ENCODE measurements around the gene LRRIQ3. TPM values are rescaled to one million over a fixed set of nuclear protein-coding genes. Genes with fewer than 3 reads are reported as not detected.

Gene LRRIQ3
- total RNA-seq, 2 donors from 2014 or later: 0.26 TPM; not detected in 1

- ATAC-seq (no peak), DNase-seq (no peak)
- 26 to 42% methylated on average over 2 of the region's 2 CpGs for WGBS, 2 donors
- intact Hi-C loops (cut with DNase I): no loop called here
- H3K27me3 ChIP-seq: no peaks in the 10 kb centered on the region
- no peaks in the 10 kb centered on the region for H3K4me1 ChIP-seq
- no peak overlapping the region for H3K4me3 ChIP-seq
- H3K9me3 ChIP-seq: no peaks in the 10 kb centered on the region
- TF ChIP-seq POLR2A (IDR thresholded peaks at IDR 0.05): no peak
- no peak for TF ChIP-seq CTCF (IDR thresholded peaks at IDR 0.05)
- no peak overlapping the region for H3K27ac ChIP-seq
- H3K36me3 ChIP-seq (replicated peaks in 1 of 2; ENCODE audit: insufficient read depth in 1 of 2, low read depth in 2 of 2): no peaks in the 10 kb centered on the region
These were observed 147.6 kb downstream of the LRRIQ3 start for GRCh38 chr1:74050386-74050785.

GRCh38 chr1:74038042-74038441, 159.9 kb downstream of the LRRIQ3 start:
- no peak overlapping the region for H3K4me3 ChIP-seq
- H3K27ac ChIP-seq: no peak overlapping the region
- 66% methylated on average over 3 of the region's 3 CpGs; no CpG with 5 or more reads in 1 of the 2 donors for WGBS, 2 donors
- H3K4me1 ChIP-seq: no peaks in the 10 kb centered on the region
- H3K9me3 ChIP-seq: no peaks in the 10 kb centered on the region
- H3K36me3 ChIP-seq (replicated peaks in 1 of 2; ENCODE audit: insufficient read depth in 1 of 2, low read depth in 2 of 2): no peaks in the 10 kb centered on the region
- intact Hi-C loops (cut with DNase I): no loop called here
- no peak for TF ChIP-seq CTCF (IDR thresholded peaks at IDR 0.05)
- TF ChIP-seq POLR2A (IDR thresholded peaks at IDR 0.05): no peak
- DNase-seq (no peak), ATAC-seq (no peak)
- no peaks in the 10 kb centered on the region for H3K27me3 ChIP-seq

- H3K9me3 ChIP-seq: no peaks in the 10 kb centered on the region
- no peak overlapping the region for H3K4me3 ChIP-seq
- no peaks in the 10 kb centered on the region for H3K27me3 ChIP-seq
- intact Hi-C loops (cut with DNase I): no loop called here
- DNase-seq: no peak
- TF ChIP-seq POLR2A (IDR thresholded peaks at IDR 0.05) (no peak), CTCF (IDR thresholded peaks at IDR 0.05) (no peak)
- H3K4me1 ChIP-seq: no peaks in the 10 kb centered on the region
- H3K27ac ChIP-seq: no peak overlapping the region
- 21 to 30% methylated on average over 1 of the region's 1 CpG for WGBS, 2 donors
- no peaks in the 10 kb centered on the region for H3K36me3 ChIP-seq (replicated peaks in 1 of 2; ENCODE audit: insufficient read depth in 1 of 2, low read depth in 2 of 2)
- no peak for ATAC-seq
These were observed 185.4 kb downstream of the LRRIQ3 start for GRCh38 chr1:74012583-74012982.

GRCh38 chr1:74011736-74012135, 186.2 kb downstream of the LRRIQ3 start:
- no peak for TF ChIP-seq POLR2A (IDR thresholded peaks at IDR 0.05)
- no peak for TF ChIP-seq CTCF (IDR thresholded peaks at IDR 0.05)
- Histone ChIP-seq H3K4me3 (no peak overlapping the region), H3K9me3 (no peaks in the 10 kb centered on the region), H3K4me1 (no peaks in the 10 kb centered on the region), H3K36me3 (replicated peaks in 1 of 2; ENCODE audit: insufficient read depth in 1 of 2, low read depth in 2 of 2) (no peaks in the 10 kb centered on the region), H3K27me3 (no peaks in the 10 kb centered on the region), H3K27ac (no peak overlapping the region)
- no peak for ATAC-seq
- intact Hi-C loops (cut with DNase I): no loop called here
- no peak for DNase-seq

GRCh38 chr1:74010206-74010605, 187.8 kb downstream of the LRRIQ3 start:
- TF ChIP-seq CTCF (IDR thresholded peaks at IDR 0.05) (no peak), POLR2A (IDR thresholded peaks at IDR 0.05) (no peak)
- no peaks in the 10 kb centered on the region for H3K4me1 ChIP-seq
- intact Hi-C loops (cut with DNase I): no loop called here
- no peaks in the 10 kb centered on the region for H3K27me3 ChIP-seq
- H3K27ac ChIP-seq: no peak overlapping the region
- H3K36me3 ChIP-seq (replicated peaks in 1 of 2; ENCODE audit: insufficient read depth in 1 of 2, low read depth in 2 of 2): no peaks in the 10 kb centered on the region
- no peak for ATAC-seq
- no peak for DNase-seq
- H3K4me3 ChIP-seq: no peak overlapping the region
- H3K9me3 ChIP-seq: no peaks in the 10 kb centered on the region
- WGBS, 2 donors: 85 to 90% methylated on average over 7 of the region's 7 CpGs
